Measurements from ENCODE around the gene CNPY4. TPM values are rescaled to one million over a fixed set of nuclear protein-coding genes. Genes with fewer than 3 reads are reported as not detected.
A peak's percentile ranks its signal among the peaks of the same experiment; 100 is the strongest.

The CNPY4 gene
- total and polyA plus RNA-seq, 2 donors (not counting 3 experiments of a cell fraction or from before 2014, with no cell fraction given), result 28.6 to 33.7 TPM

GRCh38 chr7:100088621-100089457, 30.6 kb upstream of the CNPY4 start, which contains the start of gene COPS6:
TSS of gene COPS6 (plus strand) at chr7:100088969. CDS start at chr7:100088991, 22 bp downstream.
- H3K9me3 ChIP-seq (replicated peaks; ENCODE audit: control insufficient read depth, insufficient read depth, low read length), result no peaks in the 10 kb centered on the region
- DNase-seq (ENCODE audit: low read depth, low spot score) (peak; percentile 65), FAIRE-seq (peak; percentile 74)
- peaks cover 21 to 22% of the 10 kb centered on the region in 2 experiments for H3K36me3 ChIP-seq (ENCODE audit: control insufficient read depth in 2 of 2, extremely low read depth in 1 of 2, insufficient read depth in 2 of 2, low read length in 2 of 2)
- intact Hi-C loops (cut with micrococcal nuclease) (loop anchor here (10.0 kb wide), 1 partner anchor 174 kb away; the partner anchor contains the start of gene TRIM4), dilution Hi-C loops (cut with MboI; ENCODE audit: extremely low pct_ligation_motif_present, low sequenced_read_pairs) (no loop called here)
- H3K27ac ChIP-seq (ENCODE audit: insufficient read depth, low read depth, low read length), result peak within 1 kb of the TSS; percentile 94
- peaks cover 19% of the 10 kb centered on the region for H3K79me2 ChIP-seq (ENCODE audit: control insufficient read depth, insufficient read depth, low read length)
- H3K4me3 ChIP-seq (replicated peaks in 1 of 3; ENCODE audit: insufficient read depth in 1 of 3, low read depth in 1 of 3, low read length in 3 of 3), result peak within 1 kb of the TSS; percentile 62 to 74 (median 68)
- H3K9me1 ChIP-seq (replicated peaks; ENCODE audit: control insufficient read depth, extremely low read depth, insufficient read depth, low read length), result no peaks in the 10 kb centered on the region
- H3K9ac ChIP-seq (replicated peaks; ENCODE audit: extremely low read depth, insufficient read depth, low read length), result peak within 1 kb of the TSS; percentile 90
- H4K20me1 ChIP-seq (replicated peaks; ENCODE audit: control insufficient read depth, extremely low read depth, insufficient read depth, low read length), result no peaks in the 10 kb centered on the region
- ChIA-PET CTCF (interaction anchor here (0.6 to 2.9 kb wide), 3 partner anchors 13 to 349 kb away, joined by 4 to 18 read pairs (median 5); partner anchors contain the start of genes AP4M1 and MCM7), POLR2A (interaction anchor here (1.0 kb wide), 1 partner anchor 12 kb away, joined by 6 read pairs; the partner anchor contains the start of genes AP4M1 and MCM7)
- peak within 1 kb of the TSS; percentile 66 for H2AFZ ChIP-seq (ENCODE audit: low read depth, low read length)
- no peaks in the 10 kb centered on the region for H3K27me3 ChIP-seq (ENCODE audit: control insufficient read depth in 2 of 2, insufficient read depth in 2 of 2, low read length in 2 of 2)
- TSS peak; percentile 31 for BruUV-seq (replicated peaks)
- H3K4me1 ChIP-seq (ENCODE audit: control insufficient read depth, extremely low read depth, insufficient read depth, low read length), result peaks cover 39% of the 10 kb centered on the region
- TF ChIP-seq GATA2 (IDR thresholded peaks at IDR 0.05; ENCODE audit: insufficient read depth, insufficient read length, low read depth, low read length) (no peak), POLR2AphosphoS5 (IDR thresholded peaks at IDR 0.05; ENCODE audit: insufficient read depth, low read depth, low read length) (peak; percentile 74), POLR2A (IDR thresholded peaks at IDR 0.05; ENCODE audit: low read depth, low read length) (peak; percentile 84), CTCF (IDR thresholded peaks at IDR 0.05; ENCODE audit: extremely low read depth in 1 of 2, insufficient read depth in 1 of 2, low read depth in 1 of 2, low read length in 2 of 2) (no peak), MAX (IDR thresholded peaks at IDR 0.05; ENCODE audit: insufficient read depth, insufficient read length) (peak; percentile 48)
- peak within 1 kb of the TSS; percentile 53 for H3K4me2 ChIP-seq (ENCODE audit: insufficient read depth, low read length)
